GM21619 (cell line): ENCODE results near the gene SOCS6.
"Not testable (repeated sequence)": the region's sequence is repeated elsewhere in the genome, so short reads cannot be mapped to it uniquely, and the experiment has no call there.

Experiments used
- ATAC-seq: cut with Tn5 transposase; IDR thresholded peaks from one replicate; pipeline ENCODE4 v1.9.1; 2021; ENCODE audit not compliant: unreplicated experiment

SOCS6 gene

GRCh38 chr18:70288851-70289328 lies at the start of gene SOCS6:
Gene SOCS6, plus strand, starts transcription at chr18:70289045. Its CDS starts 35,624 bp downstream, at chr18:70324669.
- ATAC-seq: peak; percentile 66

DNA sequence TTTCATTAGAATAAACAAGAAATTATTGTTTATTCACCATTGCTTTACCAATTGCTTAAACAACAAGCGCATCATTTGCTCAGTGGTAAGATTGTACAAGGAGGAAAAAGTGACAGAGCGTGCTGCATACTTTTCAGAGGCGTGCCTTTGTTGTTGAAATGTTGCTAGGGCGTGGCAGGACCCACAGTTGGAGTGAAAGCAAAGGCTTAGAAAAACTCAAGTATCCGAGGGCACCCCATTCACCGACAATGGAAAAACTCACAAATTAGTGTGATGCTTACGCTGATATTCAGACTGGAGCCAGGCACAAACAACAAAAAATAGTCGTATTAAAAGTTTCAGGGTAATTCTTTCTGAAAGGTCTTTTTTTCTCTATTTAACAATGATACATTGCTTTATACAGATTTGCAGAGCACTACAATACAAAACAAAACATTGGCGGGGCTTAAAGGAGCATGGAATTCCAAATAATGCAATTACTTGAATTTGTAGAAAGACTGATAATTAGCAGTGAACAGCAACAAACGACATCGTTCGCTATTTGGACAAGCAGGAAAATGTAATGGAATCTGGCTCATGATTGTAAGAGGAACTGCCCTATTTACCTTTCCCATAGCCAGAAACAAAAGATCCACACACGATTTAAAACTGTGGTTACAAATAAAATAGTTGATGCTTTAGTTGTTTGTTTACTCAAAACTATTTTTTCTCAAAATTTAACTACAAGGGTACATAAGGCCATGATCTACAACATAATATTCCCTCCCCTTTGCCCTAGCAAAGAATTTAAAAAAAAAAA lies 45.5 kb upstream of the SOCS6 start:
- no peak for ATAC-seq

DNA sequence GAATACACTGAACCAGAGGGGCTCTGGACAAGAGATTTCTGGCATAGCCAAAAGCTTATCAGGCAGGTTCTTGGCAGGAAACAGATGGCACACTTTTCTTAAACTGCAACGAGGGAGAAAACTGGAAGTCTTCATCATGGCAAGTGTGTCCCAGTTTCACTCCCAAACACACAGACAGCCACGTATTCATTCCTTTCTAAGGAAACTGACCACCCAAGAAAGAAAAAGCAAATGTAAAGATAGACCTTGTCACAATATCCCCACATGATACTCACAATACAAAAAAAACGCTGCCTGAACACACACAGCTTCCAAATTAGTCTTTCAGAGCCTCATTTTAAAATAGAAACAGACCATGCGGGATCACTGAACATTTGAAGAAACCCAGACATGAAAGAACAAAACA lies 42.8 kb upstream of the SOCS6 start:
- ATAC-seq: no peak

DNA sequence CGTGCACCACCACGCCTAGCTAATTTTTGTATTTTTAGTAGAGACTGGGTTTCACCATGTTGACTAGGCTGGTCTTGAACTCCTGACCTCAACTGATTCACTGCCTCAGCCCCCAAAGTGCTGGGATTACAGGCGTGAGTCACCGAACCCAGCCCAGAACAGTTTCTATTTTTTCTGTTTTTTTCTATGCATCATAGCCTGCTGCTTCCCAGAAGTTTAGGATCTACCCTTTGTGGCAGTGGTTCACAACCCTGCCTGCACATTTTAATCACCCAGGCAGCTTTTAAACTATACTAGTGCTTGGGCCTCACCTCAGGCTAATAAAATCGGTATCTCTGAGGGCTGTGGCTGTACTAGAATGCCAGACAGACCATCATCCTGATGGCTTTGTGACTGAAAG lies 39.7 kb upstream of the SOCS6 start:
- no peak for ATAC-seq

- ATAC-seq: not testable (repeated sequence)
Observed at GRCh38 chr18:70249861-70250260, 39.0 kb upstream of the SOCS6 start.

DNA sequence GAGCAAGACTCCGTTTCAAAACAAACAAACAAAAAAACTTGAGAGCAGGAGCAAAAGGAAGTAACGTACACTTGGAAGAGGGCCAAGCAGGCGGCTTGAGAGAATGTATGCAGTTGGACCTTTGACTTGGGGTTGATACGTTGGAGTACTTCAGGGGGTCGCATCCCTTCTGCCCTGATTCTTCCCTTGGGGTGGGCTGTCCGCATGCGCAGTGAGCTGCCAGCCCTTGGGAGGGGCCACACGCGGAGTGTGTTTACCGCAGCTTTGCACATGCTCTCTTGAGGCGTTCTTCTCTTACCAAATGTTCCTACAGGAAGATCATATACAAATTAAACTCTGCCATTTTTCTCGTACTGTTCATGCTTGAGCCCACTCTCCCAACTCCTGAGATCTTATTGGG lies 38.1 kb upstream of the SOCS6 start:
- ATAC-seq: no peak

- ATAC-seq: no peak
Observed at GRCh38 chr18:70256184-70256583, 32.7 kb upstream of the SOCS6 start.

GRCh38 chr18:70256994-70257393 lies 31.9 kb upstream of the SOCS6 start:
- ATAC-seq: no peak

DNA sequence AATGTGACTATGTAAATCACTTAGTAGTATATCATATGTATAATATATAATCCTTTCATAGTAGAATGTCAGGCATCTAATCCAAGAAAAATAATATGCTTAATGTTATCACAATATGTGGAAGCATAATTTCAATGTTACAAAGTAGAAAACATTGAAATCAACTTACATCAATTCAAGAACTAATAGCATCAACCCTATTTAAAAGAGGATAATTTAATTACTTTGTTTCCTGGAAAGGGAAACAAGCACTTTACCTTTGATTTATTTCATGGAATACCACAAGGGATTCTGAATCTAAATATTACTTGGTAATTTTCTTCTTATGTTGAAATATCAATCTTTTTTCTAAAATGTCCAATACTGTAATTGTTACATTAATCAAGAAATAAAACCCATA lies 30.6 kb upstream of the SOCS6 start:
- no peak for ATAC-seq

DNA sequence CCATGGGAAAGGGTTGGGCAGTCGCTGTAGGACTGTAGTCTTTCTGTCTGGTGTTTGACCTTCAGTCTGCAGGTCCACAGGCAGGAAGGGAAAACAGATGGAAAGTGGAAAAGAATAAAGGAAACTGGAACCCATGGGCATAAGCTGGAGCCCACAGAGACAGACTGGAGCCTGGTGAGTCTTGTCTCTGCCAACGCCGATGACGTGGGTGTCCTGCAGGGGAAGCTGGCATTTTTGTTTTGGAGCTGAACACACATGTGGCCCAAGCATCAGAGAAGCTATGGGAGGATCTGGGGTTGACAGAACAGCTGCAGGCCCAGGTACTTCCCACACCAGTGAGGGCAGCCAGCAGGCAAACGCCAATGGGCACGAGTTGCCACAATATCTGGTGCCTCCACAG lies 28.2 kb upstream of the SOCS6 start:
- no peak for ATAC-seq

- no peak for ATAC-seq
Observed at GRCh38 chr18:70261141-70261788, 27.6 kb upstream of the SOCS6 start.

DNA sequence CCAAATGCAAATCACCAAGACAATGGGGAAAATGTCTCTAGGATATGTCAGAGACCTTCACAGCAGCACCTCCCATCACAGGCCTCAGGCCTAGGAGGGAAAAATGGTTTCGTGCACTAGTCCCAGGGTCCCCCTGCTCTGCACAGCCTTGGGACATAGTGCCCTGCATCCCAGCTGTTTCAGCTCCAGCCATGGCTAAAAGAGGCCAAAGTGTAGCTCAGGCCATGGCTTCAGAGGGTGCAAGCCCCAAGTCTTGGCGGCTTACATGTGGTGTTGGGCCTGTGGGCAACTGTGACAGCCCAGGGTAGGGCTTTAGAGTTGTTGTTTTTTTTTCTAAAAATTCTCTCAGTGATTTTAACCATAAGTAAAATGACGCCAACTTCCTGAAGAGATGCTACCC lies 25.5 kb upstream of the SOCS6 start:
- no peak for ATAC-seq

- ATAC-seq: no peak
Observed at GRCh38 chr18:70271742-70272141, 17.1 kb upstream of the SOCS6 start.

GRCh38 chr18:70273021-70273420 lies 15.8 kb upstream of the SOCS6 start:
- ATAC-seq: no peak

- ATAC-seq: no peak
Observed at GRCh38 chr18:70276416-70277191, 12.2 kb upstream of the SOCS6 start.

DNA sequence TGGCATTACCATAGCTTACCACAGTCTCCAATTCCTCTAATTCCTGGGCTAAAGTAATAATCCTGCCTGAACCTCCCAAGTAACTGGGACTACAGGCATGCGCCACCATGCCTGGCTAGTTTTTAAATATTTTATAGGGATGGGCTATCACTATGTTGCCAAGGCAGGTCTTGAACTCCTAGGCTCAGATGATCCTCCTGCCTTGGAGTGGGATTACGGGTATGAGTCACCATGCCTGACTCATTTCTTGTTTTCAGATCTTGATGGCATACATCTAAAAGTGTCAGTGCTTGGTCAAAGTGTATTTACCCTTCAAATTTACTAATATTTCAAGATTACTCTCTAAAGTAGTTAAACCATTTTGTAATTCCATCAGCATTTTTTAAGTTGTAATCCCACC lies 9.4 kb upstream of the SOCS6 start:
- ATAC-seq: no peak

DNA sequence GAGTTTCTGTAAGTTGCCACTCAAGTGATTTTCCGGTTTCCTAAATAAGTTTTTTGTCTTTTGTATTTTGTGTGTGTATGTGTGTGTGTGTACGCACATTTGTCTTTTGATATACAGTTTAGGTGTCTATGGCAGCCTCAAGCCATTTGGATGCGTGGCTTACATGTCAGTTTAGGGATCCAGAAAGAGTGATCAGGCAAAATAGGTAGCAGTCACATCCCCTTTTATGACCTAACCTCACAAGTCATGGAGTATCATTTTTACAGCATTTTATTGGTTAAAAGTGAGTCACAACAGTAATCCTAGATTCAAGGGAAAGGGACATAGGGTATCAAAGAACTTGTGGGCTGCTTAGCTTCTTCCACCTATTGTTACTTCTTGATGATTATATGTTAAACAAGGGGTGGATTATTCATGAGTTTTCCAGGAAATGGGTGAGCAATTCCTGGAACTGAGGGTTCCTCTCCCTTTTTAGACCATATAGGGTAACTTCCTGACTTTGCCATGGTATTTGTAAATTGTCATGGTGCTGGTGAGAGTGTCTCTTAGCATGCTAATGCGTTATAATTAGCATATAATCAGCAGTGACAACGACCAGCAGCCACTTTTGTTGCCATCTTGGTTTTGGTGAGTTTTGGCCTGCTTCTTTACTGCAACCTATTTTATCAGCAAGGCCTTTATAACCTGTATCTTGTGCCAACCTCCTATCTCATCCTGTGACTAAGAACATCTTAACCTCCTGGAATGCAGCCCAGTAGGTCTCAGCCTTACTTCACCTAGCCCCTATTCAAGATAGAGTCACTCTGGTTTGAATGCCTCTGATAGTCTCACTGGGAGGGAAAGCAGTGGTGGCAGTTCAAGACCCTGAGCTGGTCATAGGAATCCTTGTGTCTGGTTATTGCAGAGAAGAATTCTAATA lies 8.6 kb upstream of the SOCS6 start:
- ATAC-seq: no peak

- no peak for ATAC-seq
Observed at GRCh38 chr18:70284976-70285620, 3.7 kb upstream of the SOCS6 start.

- ATAC-seq: no peak
Observed at GRCh38 chr18:70287731-70288130, 1.1 kb upstream of the SOCS6 start.

DNA sequence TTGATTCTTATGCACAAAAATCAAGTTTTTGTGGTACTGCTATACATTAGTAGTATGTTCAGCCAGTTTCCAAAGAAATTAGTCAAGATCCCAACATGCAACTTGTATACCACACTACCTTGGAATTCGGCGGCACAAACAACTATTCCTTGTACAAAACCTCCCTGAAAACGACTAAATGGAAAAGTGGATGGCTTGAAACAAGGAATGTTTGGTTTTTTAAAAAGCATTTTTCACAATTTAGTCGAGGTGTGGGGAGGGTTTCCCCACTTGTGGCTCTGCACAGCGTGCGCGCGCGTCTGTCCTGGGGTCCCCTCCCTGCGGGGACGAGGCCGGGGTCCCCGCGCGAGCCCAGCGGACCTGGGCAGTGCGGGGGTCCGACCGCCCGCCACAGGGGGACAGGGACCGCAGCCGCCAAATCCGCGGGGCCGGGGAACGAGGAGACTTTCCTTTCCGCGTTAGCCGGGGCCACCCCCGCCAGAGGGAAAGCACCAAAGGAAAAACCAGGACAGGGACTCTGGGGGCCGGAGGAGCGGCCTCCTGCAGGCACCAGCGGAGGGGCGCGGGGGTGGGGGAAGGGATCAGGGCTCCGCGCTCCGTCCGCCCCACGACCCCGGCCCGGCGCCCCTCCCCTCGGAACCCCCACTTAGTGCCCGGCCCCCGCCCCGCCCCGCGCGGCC lies 534 bp upstream of the SOCS6 start:
- ATAC-seq: peak; percentile 20
